D721Med (cell line): ENCODE data around the gene BAX.

Source experiments
- DNase-seq: peaks from one replicate; pipeline ENCODE4 v3.0.0; 2011; ENCODE audit warnings: low spot score; ENCODE audit not compliant: insufficient read length
- FAIRE-seq: peaks from 2 replicates; lab custom pipeline; 2011; peaks lifted over from hg19 to GRCh38; lab: Jason Lieb, UNC
- CTCF ChIP-seq: IDR thresholded peaks from 2 replicates; pipeline ENCODE4 v1.5.1; 2012; ENCODE audit warnings: mild to moderate bottlenecking, control low read depth; ENCODE audit not compliant: insufficient read depth; ENCODE audit errors: missing control alignments

Gene BAX

GRCh38 chr19:48988860-48989259 is 34.2 kb downstream of the BAX start:
- DNase-seq (no peak), FAIRE-seq (no peak)
- no peak for TF ChIP-seq CTCF

- no peak for DNase-seq
- FAIRE-seq = no peak
- TF ChIP-seq CTCF = no peak
Measured at GRCh38 chr19:48989701-48990291, 35.1 kb downstream of the BAX start.

- FAIRE-seq (no peak), DNase-seq (no peak)
- no peak for TF ChIP-seq CTCF
Measured at GRCh38 chr19:48990400-48990799, 35.7 kb downstream of the BAX start.

- no peak for DNase-seq
- no peak for FAIRE-seq
- no peak for TF ChIP-seq CTCF
Measured at GRCh38 chr19:48991011-48991609, 36.4 kb downstream of the BAX start.

- TF ChIP-seq CTCF = no peak
Measured at GRCh38 chr19:48991873-48992580, 37.4 kb downstream of the BAX start.

GRCh38 chr19:48992581-48993174 is 38.0 kb downstream of the BAX start:
- FAIRE-seq (no peak), DNase-seq (no peak)
- no peak for TF ChIP-seq CTCF

More at GRCh38 chr19:48991873-48992580, 37.4 kb downstream of the BAX start:
- FAIRE-seq (no peak), DNase-seq (no peak)
